SU-DHL-6 (cell line): ENCODE results near the gene KRTAP8-1.
A peak's percentile ranks its signal among the peaks of the same experiment; 100 is the strongest.

Source experiments
- H2AFZ ChIP-seq: fragments of 200-600 bp; sonication (generic); 2 replicates; pipeline ENCODE4 v1.6.1; 2014; ENCODE audit warnings: low read depth, mild to moderate bottlenecking, moderate library complexity, mixed read lengths, antibody characterized with exemption, low read length; ENCODE audit not compliant: severe bottlenecking
- H3F3A ChIP-seq: fragments of 200-600 bp; shearing (Covaris generic); 2 replicates; pipeline ENCODE4 v1.6.0; 2016; ENCODE audit warnings: antibody characterized with exemption, mild to moderate bottlenecking; ENCODE audit not compliant: insufficient read depth
- H3K27ac ChIP-seq: fragments of 200-600 bp; sonication (generic); 2 replicates; pipeline ENCODE4 v1.5.1; 2016; ENCODE audit warnings: low read depth, mild to moderate bottlenecking, low read length, moderate library complexity, mixed read lengths
- H3K27me3 ChIP-seq: fragments of 200-600 bp; sonication (generic), shearing (Covaris generic); 2 replicates; pipeline ENCODE4 v1.6.0; 2014; ENCODE audit warnings: mild to moderate bottlenecking, low read length
- H3K36me3 ChIP-seq: fragments of 200-600 bp; sonication (generic); 2 replicates; pipeline ENCODE4 v1.6.1; 2014; ENCODE audit warnings: mild to moderate bottlenecking, low read length, mixed read lengths
- H3K4me2 ChIP-seq: fragments of 300-600, 200-600 bp; shearing (Covaris generic), sonication (generic); 2 replicates; pipeline ENCODE4 v1.6.0; 2014; ENCODE audit warnings: low read length, low read depth, mild to moderate bottlenecking; ENCODE audit not compliant: poor library complexity, severe bottlenecking
- H3K4me3 ChIP-seq: fragments of 200-600 bp; sonication (generic); 2 replicates; pipeline ENCODE4 v1.5.1; 2014; ENCODE audit warnings: antibody characterized with exemption, low read length, mild to moderate bottlenecking, mixed read lengths; ENCODE audit not compliant: insufficient read depth, poor library complexity, severe bottlenecking
- H3K79me2 ChIP-seq: fragments of 200-600 bp; sonication (generic); 2 replicates; pipeline ENCODE4 v1.6.1; 2014; ENCODE audit warnings: mild to moderate bottlenecking, low read length, moderate library complexity; ENCODE audit not compliant: insufficient read depth
- H3K9ac ChIP-seq: fragments of 200-600 bp; sonication (generic); 2 replicates; pipeline ENCODE4 v1.7.0; 2014; ENCODE audit warnings: mild to moderate bottlenecking, low read length
- H3K9me2 ChIP-seq: fragments of 200-600 bp; sonication (generic); replicated peaks from 2 replicates; pipeline ENCODE4 v1.6.1; 2014; ENCODE audit warnings: low read length; ENCODE audit not compliant: insufficient read depth
- H3K9me3 ChIP-seq: fragments of 200-600 bp; sonication (generic); 2 replicates; pipeline ENCODE4 v1.6.1; 2014; ENCODE audit warnings: low read length, mixed read lengths; ENCODE audit not compliant: insufficient read depth
- H4K20me1 ChIP-seq: fragments of 200-600 bp; sonication (generic); 2 replicates; pipeline ENCODE4 v1.6.1; 2014; ENCODE audit warnings: low read depth, mild to moderate bottlenecking, antibody characterized with exemption, low read length, moderate library complexity, mixed read lengths
- EZH2phosphoT487 ChIP-seq: fragments of 200-600 bp; sonication (generic), shearing (Covaris generic); conservative IDR thresholded peaks from 2 replicates; pipeline ENCODE4 v1.6.1; 2018; ENCODE audit warnings: mild to moderate bottlenecking, antibody characterized with exemption, low read length, moderate library complexity, mixed read lengths
- TF ChIP-seq, protein P1 (sequence below): fragments of 200-600 bp; sonication (generic); IDR thresholded peaks from one replicate; pipeline ENCODE4 v1.5.1; 2017; ENCODE audit warnings: antibody characterized with exemption, mild to moderate bottlenecking, low read length, moderate library complexity; ENCODE audit not compliant: insufficient read depth, poor library complexity, severe bottlenecking

Gene KRTAP8-1

DNA sequence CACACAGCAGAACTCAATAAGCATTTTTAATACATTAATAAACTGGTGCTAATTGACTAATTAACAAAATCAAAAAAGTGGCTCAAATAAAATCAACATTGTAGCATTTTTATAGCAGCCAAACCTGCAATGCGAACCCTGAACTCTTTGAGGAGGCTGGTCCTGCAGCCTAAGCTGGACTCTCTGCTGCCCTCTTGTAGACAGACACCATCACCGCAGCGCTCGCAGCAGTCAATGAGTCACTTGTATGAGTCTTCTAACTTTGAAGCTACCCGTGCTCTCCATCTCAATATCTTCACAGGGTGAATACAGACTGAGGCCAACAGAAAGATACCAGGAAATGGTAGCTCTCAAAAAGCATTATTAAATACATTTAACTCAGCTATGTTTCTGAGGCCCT is 26.2 kb upstream of the KRTAP8-1 start:
- Histone ChIP-seq H3K4me3 (no peak overlapping the region), H3F3A (no peaks in the 10 kb centered on the region), H3K27ac (no peak overlapping the region), H3K4me2 (no peak overlapping the region), H3K9me2 (no peaks in the 10 kb centered on the region), H4K20me1 (no peaks in the 10 kb centered on the region), H3K27me3 (no peaks in the 10 kb centered on the region), H2AFZ (no peak overlapping the region), H3K9me3 (no peaks in the 10 kb centered on the region), H3K79me2 (no peaks in the 10 kb centered on the region), H3K9ac (no peak overlapping the region), H3K36me3 (no peaks in the 10 kb centered on the region)
- TF ChIP-seq, protein P1, sequence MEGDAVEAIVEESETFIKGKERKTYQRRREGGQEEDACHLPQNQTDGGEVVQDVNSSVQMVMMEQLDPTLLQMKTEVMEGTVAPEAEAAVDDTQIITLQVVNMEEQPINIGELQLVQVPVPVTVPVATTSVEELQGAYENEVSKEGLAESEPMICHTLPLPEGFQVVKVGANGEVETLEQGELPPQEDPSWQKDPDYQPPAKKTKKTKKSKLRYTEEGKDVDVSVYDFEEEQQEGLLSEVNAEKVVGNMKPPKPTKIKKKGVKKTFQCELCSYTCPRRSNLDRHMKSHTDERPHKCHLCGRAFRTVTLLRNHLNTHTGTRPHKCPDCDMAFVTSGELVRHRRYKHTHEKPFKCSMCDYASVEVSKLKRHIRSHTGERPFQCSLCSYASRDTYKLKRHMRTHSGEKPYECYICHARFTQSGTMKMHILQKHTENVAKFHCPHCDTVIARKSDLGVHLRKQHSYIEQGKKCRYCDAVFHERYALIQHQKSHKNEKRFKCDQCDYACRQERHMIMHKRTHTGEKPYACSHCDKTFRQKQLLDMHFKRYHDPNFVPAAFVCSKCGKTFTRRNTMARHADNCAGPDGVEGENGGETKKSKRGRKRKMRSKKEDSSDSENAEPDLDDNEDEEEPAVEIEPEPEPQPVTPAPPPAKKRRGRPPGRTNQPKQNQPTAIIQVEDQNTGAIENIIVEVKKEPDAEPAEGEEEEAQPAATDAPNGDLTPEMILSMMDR = peak; percentile 33
- TF ChIP-seq EZH2phosphoT487 = no peak

DNA sequence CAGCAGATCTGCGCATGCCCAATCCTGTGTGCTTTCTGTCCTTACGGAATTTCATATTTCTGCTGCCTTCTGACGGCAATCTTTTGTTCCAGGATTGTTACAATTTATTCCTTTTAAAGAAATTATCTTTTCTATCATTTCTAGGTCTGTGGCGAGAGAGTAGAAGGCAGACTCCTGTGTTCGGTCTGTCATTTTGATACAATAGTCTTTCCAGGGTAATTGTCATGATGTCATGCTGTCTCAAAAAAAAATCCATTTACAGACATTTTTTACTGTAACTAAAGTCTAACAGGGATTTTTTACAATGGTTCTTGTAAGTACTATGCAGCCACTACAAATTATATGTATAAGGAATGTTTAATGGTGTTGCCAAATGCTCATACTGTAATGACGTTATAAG is 25.5 kb upstream of the KRTAP8-1 start:
- H3K27me3 ChIP-seq = no peaks in the 10 kb centered on the region
- no peak for TF ChIP-seq EZH2phosphoT487
- TF ChIP-seq, protein P1 = no peak
- H3K9me3 ChIP-seq = no peaks in the 10 kb centered on the region

DNA sequence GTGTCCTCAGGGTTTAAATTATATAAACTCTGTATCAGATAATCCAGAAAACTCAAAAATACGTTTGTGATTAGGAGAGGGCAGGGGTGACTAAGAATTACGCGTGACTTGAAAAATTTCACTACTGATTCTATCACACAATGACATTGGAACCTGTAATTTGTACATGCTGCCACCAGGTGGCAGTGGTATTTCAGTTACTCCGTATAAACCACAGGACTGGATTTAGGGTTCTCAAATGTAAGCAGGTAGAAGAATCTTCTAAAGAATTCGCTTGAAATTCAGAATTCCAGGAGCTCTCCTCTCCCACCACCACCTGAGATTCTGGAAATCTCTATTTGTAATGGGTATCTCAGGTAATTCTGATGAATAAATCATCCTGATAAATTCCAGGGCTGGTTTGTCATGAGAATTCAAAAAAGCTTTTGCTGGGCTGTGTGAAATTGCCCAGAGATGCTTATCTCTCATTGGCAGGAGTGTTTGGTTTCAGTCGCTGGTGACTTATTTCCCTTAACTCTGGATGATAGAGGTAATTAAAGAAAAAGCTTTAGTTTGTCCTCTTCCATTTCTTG is 18.2 kb upstream of the KRTAP8-1 start:
- no peaks in the 10 kb centered on the region for H3K36me3 ChIP-seq
- H3F3A ChIP-seq = no peaks in the 10 kb centered on the region
- no peaks in the 10 kb centered on the region for H3K79me2 ChIP-seq
- no peaks in the 10 kb centered on the region for H3K27me3 ChIP-seq
- TF ChIP-seq, protein P1 = peak; percentile 42
- no peak for TF ChIP-seq EZH2phosphoT487
- H3K4me3 ChIP-seq = no peak overlapping the region
- no peaks in the 10 kb centered on the region for H4K20me1 ChIP-seq
- no peak overlapping the region for H3K9ac ChIP-seq
- H3K9me3 ChIP-seq = no peaks in the 10 kb centered on the region
- H3K27ac ChIP-seq = no peak overlapping the region
- H2AFZ ChIP-seq = no peak overlapping the region
- no peaks in the 10 kb centered on the region for H3K9me2 ChIP-seq
- no peak overlapping the region for H3K4me2 ChIP-seq

More for the DNA sequence above, 25.5 kb upstream of the KRTAP8-1 start:
- Histone ChIP-seq H3K4me3 (no peak overlapping the region), H4K20me1 (no peaks in the 10 kb centered on the region), H3K79me2 (no peaks in the 10 kb centered on the region), H3K27ac (no peak overlapping the region), H3K9me2 (no peaks in the 10 kb centered on the region), H3K36me3 (no peaks in the 10 kb centered on the region), H2AFZ (no peak overlapping the region), H3F3A (no peaks in the 10 kb centered on the region), H3K9ac (no peak overlapping the region), H3K4me2 (no peak overlapping the region)
